GM23338 (cell line): Measurements from ENCODE around the gene EIF5A. TPM values are rescaled to one million over a fixed set of nuclear protein-coding genes. Genes with fewer than 3 reads are reported as not detected.

Experiments used
- ATAC-seq: fragments of 200-7000 bp; cut with Tn5 transposase; 3 replicates; pipeline ENCODE4 v1.9.1; 2020
- DNase-seq: peaks from one replicate; pipeline ENCODE4 v3.0.0-alpha.2; 2015; ENCODE audit warnings: low spot score
- H2AFZ ChIP-seq: fragments of 200-600 bp; sonication (generic); 2 replicates; pipeline ENCODE4 v1.8.0; 2016; ENCODE audit warnings: antibody characterized with exemption, mild to moderate bottlenecking, moderate library complexity
- H3F3A ChIP-seq: fragments of 200-600 bp; sonication (generic); replicated peaks from 2 replicates; pipeline ENCODE4 v1.8.0; 2017; ENCODE audit warnings: antibody characterized with exemption, mixed run types, low read depth
- H3K27ac ChIP-seq: fragments of 200-600 bp; sonication (generic); 2 replicates; pipeline ENCODE4 v1.6.1; 2016; ENCODE audit warnings: low read depth
- H3K27me3 ChIP-seq: fragments of 200-600 bp; sonication (generic); 2 replicates; pipeline ENCODE4 v1.8.0; 2016; ENCODE audit warnings: mild to moderate bottlenecking, mixed run types, moderate library complexity; ENCODE audit not compliant: insufficient read depth
- H3K36me3 ChIP-seq: fragments of 200-600 bp; sonication (generic); 2 replicates; pipeline ENCODE4 v1.8.0; 2016; ENCODE audit warnings: mild to moderate bottlenecking; ENCODE audit not compliant: insufficient read depth
- H3K4me1 ChIP-seq: fragments of 200-600 bp; sonication (generic); 2 replicates; pipeline ENCODE4 v1.8.0; 2016; ENCODE audit warnings: mild to moderate bottlenecking, moderate library complexity; ENCODE audit not compliant: insufficient read depth
- H3K4me2 ChIP-seq: fragments of 200-600 bp; sonication (generic); 2 replicates; pipeline ENCODE4 v1.7.1; 2017; ENCODE audit warnings: mixed run types
- H3K4me3 ChIP-seq: fragments of 200-600 bp; sonication (generic); 2 replicates; pipeline ENCODE4 v1.6.1; 2016; ENCODE audit warnings: mixed run types
- H3K79me2 ChIP-seq: fragments of 200-600 bp; sonication (generic); replicated peaks from 2 replicates; pipeline ENCODE4 v1.8.0; 2017; ENCODE audit warnings: mild to moderate bottlenecking; ENCODE audit not compliant: insufficient read depth
- H3K9me2 ChIP-seq: fragments of 200-600 bp; sonication (generic); 2 replicates; pipeline ENCODE4 v1.8.0; 2017; ENCODE audit not compliant: insufficient read depth
- H4K20me1 ChIP-seq: fragments of 200-600 bp; sonication (generic); replicated peaks from 2 replicates; pipeline ENCODE4 v1.8.0; 2017; ENCODE audit warnings: mild to moderate bottlenecking; ENCODE audit not compliant: insufficient read depth
- H3K27ac Mint-ChIP-seq: 2 replicates; pipeline ENCODE4 v1.8.0; 2020; ENCODE audit warnings: inconsistent platforms, mild to moderate bottlenecking, moderate library complexity, mixed read lengths
- H3K27me3 Mint-ChIP-seq: 3 replicates; pipeline ENCODE4 v1.8.0; 2022; ENCODE audit warnings: low read depth, mild to moderate bottlenecking, moderate library complexity, mixed read lengths, inconsistent platforms; ENCODE audit not compliant: insufficient read depth, poor library complexity
- H3K36me3 Mint-ChIP-seq: 3 replicates; pipeline ENCODE4 v1.8.0; 2021; ENCODE audit warnings: low read depth, mild to moderate bottlenecking, inconsistent platforms, moderate library complexity, mixed read lengths
- H3K4me1 Mint-ChIP-seq: 3 replicates; pipeline ENCODE4 v1.8.0; 2020; ENCODE audit warnings: mild to moderate bottlenecking, inconsistent platforms, mixed read lengths
- H3K4me3 Mint-ChIP-seq: 3 replicates; pipeline ENCODE4 v1.8.0; 2021; ENCODE audit warnings: moderate library complexity, mild to moderate bottlenecking, inconsistent platforms, mixed read lengths
- H3K9me3 Mint-ChIP-seq: 3 replicates; pipeline ENCODE4 v1.8.0; 2020; ENCODE audit warnings: moderate library complexity, mild to moderate bottlenecking, inconsistent platforms, mixed read lengths
- CREB1 ChIP-seq: fragments of 250-450 bp; sonication (Bioruptor Pico); IDR thresholded peaks from 2 replicates; pipeline ENCODE4 v1.5.0; 2020; ENCODE audit warnings: low read depth, mild to moderate bottlenecking, moderate library complexity
- EZH2 ChIP-seq: fragments of 200-600 bp; sonication (generic); IDR thresholded peaks from one replicate; pipeline ENCODE4 v1.8.0; 2017; ENCODE audit warnings: antibody characterized with exemption, mild to moderate bottlenecking, low read depth; ENCODE audit not compliant: unreplicated experiment
- EZH2phosphoT487 ChIP-seq: fragments of 200-600 bp; sonication (generic); IDR thresholded peaks from one replicate; pipeline ENCODE4 v1.8.1; 2018; ENCODE audit warnings: antibody characterized with exemption; ENCODE audit not compliant: unreplicated experiment
- NANOG ChIP-seq: IDR thresholded peaks from 2 replicates; pipeline ENCODE4 v1.6.1; 2016; ENCODE audit warnings: antibody characterized with exemption, borderline replicate concordance
- POLR2AphosphoS5 ChIP-seq: IDR thresholded peaks from 2 replicates; pipeline ENCODE4 v1.6.1; 2016; ENCODE audit warnings: antibody characterized with exemption, low read depth
- REST ChIP-seq: IDR thresholded peaks from one replicate; pipeline ENCODE4 v1.6.1; 2018; ENCODE audit warnings: antibody characterized with exemption; ENCODE audit not compliant: unreplicated experiment
- STAT1 ChIP-seq: IDR thresholded peaks from one replicate; pipeline ENCODE4 v1.6.1; 2016; ENCODE audit warnings: antibody characterized with exemption; ENCODE audit not compliant: unreplicated experiment
- ZNF114 ChIP-seq: fragments of 250-450 bp; sonication (Bioruptor Pico); IDR thresholded peaks from 2 replicates; pipeline ENCODE4 v1.5.0; 2020; ENCODE audit warnings: mild to moderate bottlenecking, moderate library complexity
- polyA plus RNA-seq: library from polyadenylated mRNA; unstranded; fragments of >200 nt; fragmentation: Nextera tagmentation; extraction: Ambion mirVana; gene quantifications from 2 replicates; pipeline ENCODE4 v1.2.1, GENCODE V29; 2016
- total RNA-seq: library from RNA; depleted of rRNA; stranded (reverse); fragments of >200 nt; shearing (Covaris generic); gene quantifications from 2 replicates; pipeline ENCODE4 v1.2.3, GENCODE V29; 2014

Gene EIF5A
- total and polyA plus RNA-seq, 2 experiments from 2014 or later = 833 to 1,562 TPM

- TF ChIP-seq REST (no peak), EZH2 (no peak)
These were observed 22.1 kb downstream of the EIF5A start (continued) for GRCh38 chr17:7329374-7329996.

DNA sequence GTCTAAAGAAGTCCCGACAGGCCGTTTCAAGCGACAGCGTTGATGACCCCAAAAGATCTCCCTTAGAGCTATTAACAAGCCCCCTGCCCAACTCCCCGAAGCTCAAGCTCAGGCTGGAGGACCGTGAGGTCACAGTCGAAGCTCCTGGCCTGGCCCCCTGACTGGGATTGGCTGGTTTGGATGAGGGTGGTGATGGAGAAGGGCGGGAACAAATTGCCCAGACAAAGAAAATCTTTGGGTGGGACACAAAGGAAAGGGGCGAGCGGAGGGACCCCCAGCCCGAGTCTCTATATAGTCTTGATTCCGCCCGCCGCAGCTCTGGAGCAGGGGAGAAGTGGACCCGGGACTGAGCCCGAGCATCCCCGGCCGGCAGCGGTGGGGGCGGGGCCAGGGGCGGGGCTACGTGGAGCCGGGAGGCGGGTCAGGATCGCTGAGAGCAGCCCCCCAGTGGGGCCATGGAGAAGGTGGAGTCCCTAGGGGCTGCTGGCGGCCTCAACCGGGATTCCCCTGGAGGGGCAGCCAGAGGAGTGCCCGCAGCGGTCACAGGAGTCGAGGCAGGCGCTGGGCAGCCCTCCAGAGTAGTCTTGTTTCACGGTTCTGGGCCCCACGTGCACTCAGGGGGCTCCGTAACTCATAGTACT is 22.7 kb downstream of the EIF5A start:
- H3F3A ChIP-seq = peaks cover 19% of the 10 kb centered on the region; the same call in 1 of the 2 replicates
- H3K27ac ChIP-seq = peak overlapping the region; percentile 93
- peaks cover 14% of the 10 kb centered on the region for H3K79me2 ChIP-seq
- H3K4me1 Mint-ChIP-seq = peaks cover 22% of the 10 kb centered on the region
- peak overlapping the region; percentile 99 for H3K4me3 Mint-ChIP-seq
- no peaks in the 10 kb centered on the region for H3K36me3 ChIP-seq
- no peaks in the 10 kb centered on the region for H3K9me3 Mint-ChIP-seq
- H3K27ac Mint-ChIP-seq = peak overlapping the region; percentile 97
- TF ChIP-seq NANOG (no peak), CREB1 (CRISPR knock-in tag) (peak; percentile 40; the same call in 1 of the 2 replicates), POLR2AphosphoS5 (peak; percentile 58)
- H3K27me3 ChIP-seq = no peaks in the 10 kb centered on the region
- peak overlapping the region; percentile 33 for H2AFZ ChIP-seq
- peaks cover 17% of the 10 kb centered on the region for H3K36me3 Mint-ChIP-seq
- peak overlapping the region; percentile 70 for H3K4me3 ChIP-seq
- H3K4me1 ChIP-seq = peaks cover 10% of the 10 kb centered on the region
- H3K9me2 ChIP-seq = no peaks in the 10 kb centered on the region
- H3K4me2 ChIP-seq = peak overlapping the region; percentile 95
- H3K27me3 Mint-ChIP-seq = peaks cover 9% of the 10 kb centered on the region
- ATAC-seq = peak; percentile 80
- peak; percentile 92 for DNase-seq
- no peaks in the 10 kb centered on the region for H4K20me1 ChIP-seq

GRCh38 chr17:7330638-7331015 is 23.2 kb downstream of the EIF5A start:
- Histone ChIP-seq H3K4me2 (peak overlapping the region; percentile 95), H3K4me3 (peak overlapping the region; percentile 70), H3K79me2 (peaks cover 14% of the 10 kb centered on the region), H3K27me3 (no peaks in the 10 kb centered on the region), H3F3A (peaks cover 19% of the 10 kb centered on the region; the same call in 1 of the 2 replicates), H3K27ac (peak overlapping the region; percentile 93), H4K20me1 (no peaks in the 10 kb centered on the region), H2AFZ (peak overlapping the region; percentile 33; the same call in 1 of the 2 replicates), H3K36me3 (no peaks in the 10 kb centered on the region), H3K9me2 (no peaks in the 10 kb centered on the region), H3K4me1 (peaks cover 10% of the 10 kb centered on the region)
- peak overlapping the region; percentile 78 for H3K27ac Mint-ChIP-seq
- peaks cover 12% of the 10 kb centered on the region; the same call in 2 of the 3 replicates for H3K36me3 Mint-ChIP-seq
- H3K9me3 Mint-ChIP-seq = no peaks in the 10 kb centered on the region
- DNase-seq (no peak), ATAC-seq (no peak)
- H3K4me1 Mint-ChIP-seq = peaks cover 27% of the 10 kb centered on the region
- peaks cover 9% of the 10 kb centered on the region for H3K27me3 Mint-ChIP-seq
- H3K4me3 Mint-ChIP-seq = peak overlapping the region; percentile 99
- TF ChIP-seq ZNF114 (CRISPR knock-in tag) (no peak), REST (no peak), EZH2 (no peak), EZH2phosphoT487 (no peak), POLR2AphosphoS5 (no peak), STAT1 (no peak)
